Right lobe of liver (tissue), 6 donors: ENCODE data around the gene PLEKHM2. TPM values are rescaled to one million over a fixed set of nuclear protein-coding genes. Genes with fewer than 3 reads are reported as not detected.
A peak's percentile ranks its signal among the peaks of the same experiment; 100 is the strongest.

Experiments used
- ATAC-seq, 4 donors: fragments of 200-7000 bp; cut with Tn5 transposase; one replicate each; pipeline ENCODE4 v1.9.1; 2020; ENCODE audit warnings: mild to moderate bottlenecking in 4 of 4, moderate library complexity in 4 of 4
- DNase-seq, 3 donors: peaks; one replicate each; pipeline ENCODE4 v3.0.0-alpha.2; 2020
- H3K27ac ChIP-seq, 3 donors: fragments of 200-600 bp; one replicate each; pipeline ENCODE4 v1.8.0; 2022
- H3K27me3 ChIP-seq, 2 donors: fragments of 200-600 bp; one replicate each; pipeline ENCODE4 v1.8.0; 2022
- H3K36me3 ChIP-seq, 4 donors: fragments of 200-600 bp; sonication (generic) in 1 of 4; one replicate each; pipeline versions ENCODE4 v1.5.1 to v1.8.0; 2017 to 2022; ENCODE audit warnings: control low read depth in 1 of 4
- H3K4me1 ChIP-seq, 4 donors: fragments of 200-600 bp; sonication (generic) in 1 of 4; one replicate each; pipeline versions ENCODE4 v1.5.1 to v1.8.0; 2017 to 2022; ENCODE audit warnings: control low read depth in 1 of 4
- H3K4me3 ChIP-seq, 3 donors: fragments of 200-600 bp; one replicate each; pipeline ENCODE4 v1.8.0; 2022
- H3K9me3 ChIP-seq, 4 donors: fragments of 200-600 bp; sonication (generic) in 1 of 4; one replicate each; pipeline versions ENCODE4 v1.5.1 to v1.8.0; 2017 to 2022; ENCODE audit warnings: control low read depth in 1 of 4
- POLR2A ChIP-seq: fragments of 450-650 bp; IDR thresholded peaks from one replicate; pipeline ENCODE4 v1.6.1; 2017; ENCODE audit warnings: antibody characterized with exemption, mild to moderate bottlenecking
- WGBS: methylation state at CpG from one replicate; pipeline ENCODE4 v1.1.6; 2018; ENCODE audit warnings: low coverage, low lambda C conversion rate; ENCODE audit not compliant: insufficient coverage; ENCODE audit errors: missing lambda C conversion rate; 5-methylcytosine and 5-hydroxymethylcytosine counted together
- intact Hi-C, 2 donors: fragments of 100-400 bp; cut with DNase I; formaldehyde crosslinking; loops; one replicate each; pipeline versions ENCODE4 v1.11.2 to v1.14.1; 2022
- total RNA-seq, 6 experiments: library from RNA; depleted of rRNA in 2 of 6; stranded (reverse); fragments of >200 nt in 2 of 6; fragmentation: NEBNext Ultra II Directional in 3 of 6; extraction: Animal tissue kit (Norgen Biotek cat#: 25700) in 3 of 6; gene quantifications; one replicate each; pipeline versions ENCODE4 v1.1.0 to v1.2.4, GENCODE V29; 2016 to 2023
- TF ChIP-seq, protein P1 (sequence below), 4 donors: fragments of 200-600 bp in 3 of 4; fragments of 450-650 bp in 1 of 4; IDR thresholded peaks; one replicate each; pipeline versions ENCODE4 v1.5.1 to v1.8.0; 2016 to 2022; ENCODE audit warnings: antibody characterized with exemption in 4 of 4, mild to moderate bottlenecking in 2 of 4
- donor health status: DM: no; HTN: yes; CAD: no.
- donor health status: DM: no; HTN: no; CAD: no.
- donor health status: DM: no; HTN: no; CAD: no.
- donor health status: DM: no; HTN: yes; CAD: no.
- donor health status: DM: no; HTN: yes; CAD: no.

The PLEKHM2 gene
- total RNA-seq, 6 experiments from 2014 or later, result 15.6 to 27.9 (median 20.2) TPM

- 11% methylated on average over 12 of the region's 14 CpGs for WGBS
- TF ChIP-seq, protein P1, sequence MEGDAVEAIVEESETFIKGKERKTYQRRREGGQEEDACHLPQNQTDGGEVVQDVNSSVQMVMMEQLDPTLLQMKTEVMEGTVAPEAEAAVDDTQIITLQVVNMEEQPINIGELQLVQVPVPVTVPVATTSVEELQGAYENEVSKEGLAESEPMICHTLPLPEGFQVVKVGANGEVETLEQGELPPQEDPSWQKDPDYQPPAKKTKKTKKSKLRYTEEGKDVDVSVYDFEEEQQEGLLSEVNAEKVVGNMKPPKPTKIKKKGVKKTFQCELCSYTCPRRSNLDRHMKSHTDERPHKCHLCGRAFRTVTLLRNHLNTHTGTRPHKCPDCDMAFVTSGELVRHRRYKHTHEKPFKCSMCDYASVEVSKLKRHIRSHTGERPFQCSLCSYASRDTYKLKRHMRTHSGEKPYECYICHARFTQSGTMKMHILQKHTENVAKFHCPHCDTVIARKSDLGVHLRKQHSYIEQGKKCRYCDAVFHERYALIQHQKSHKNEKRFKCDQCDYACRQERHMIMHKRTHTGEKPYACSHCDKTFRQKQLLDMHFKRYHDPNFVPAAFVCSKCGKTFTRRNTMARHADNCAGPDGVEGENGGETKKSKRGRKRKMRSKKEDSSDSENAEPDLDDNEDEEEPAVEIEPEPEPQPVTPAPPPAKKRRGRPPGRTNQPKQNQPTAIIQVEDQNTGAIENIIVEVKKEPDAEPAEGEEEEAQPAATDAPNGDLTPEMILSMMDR (IDR thresholded peaks at IDR 0.05), result no peak
- peak; percentile 64 for TF ChIP-seq POLR2A
Measured at GRCh38 chr1:15742339-15742801, 58.2 kb downstream of the PLEKHM2 start, which contains the start of gene TMEM82. TSS of gene TMEM82 (plus strand) at chr1:15742499. CDS start at chr1:15742560, 61 bp downstream.

GRCh38 chr1:15744122-15744679 is 60.1 kb downstream of the PLEKHM2 start:
- ATAC-seq, result no peak
- DNase-seq, result no peak
- intact Hi-C loops, result no loop called here
- H3K36me3 ChIP-seq, result no peaks in the 10 kb centered on the region
- H3K4me1 ChIP-seq, result peaks cover 0 to 8% (median 3%) of the 10 kb centered on the region in 4 donors
- no peaks in the 10 kb centered on the region for H3K27me3 ChIP-seq
- H3K4me3 ChIP-seq, result no peak overlapping the region
- H3K27ac ChIP-seq, result no peak overlapping the region
- TF ChIP-seq, protein P1 (IDR thresholded peaks at IDR 0.05), result no peak
- TF ChIP-seq POLR2A, result no peak
- no CpG with 5 or more reads among the region's 30 CpGs for WGBS
- no peaks in the 10 kb centered on the region for H3K9me3 ChIP-seq

More at GRCh38 chr1:15742339-15742801, 58.2 kb downstream of the PLEKHM2 start, which contains the start of gene TMEM82:
- Histone ChIP-seq H3K4me3 (peak within 1 kb of the TSS; percentile 33 to 64 (median 56)), H3K27ac (peak within 1 kb of the TSS in 1 of 3 donors; percentile 62), H3K9me3 (no peaks in the 10 kb centered on the region), H3K36me3 (no peaks in the 10 kb centered on the region), H3K27me3 (no peaks in the 10 kb centered on the region), H3K4me1 (peaks cover 0 to 13% (median 6%) of the 10 kb centered on the region in 4 donors)
- DNase-seq (peak; percentile 73 to 91 (median 88)), ATAC-seq (peak; percentile 80 to 86 (median 82))
- intact Hi-C loops, result no loop called here

DNA sequence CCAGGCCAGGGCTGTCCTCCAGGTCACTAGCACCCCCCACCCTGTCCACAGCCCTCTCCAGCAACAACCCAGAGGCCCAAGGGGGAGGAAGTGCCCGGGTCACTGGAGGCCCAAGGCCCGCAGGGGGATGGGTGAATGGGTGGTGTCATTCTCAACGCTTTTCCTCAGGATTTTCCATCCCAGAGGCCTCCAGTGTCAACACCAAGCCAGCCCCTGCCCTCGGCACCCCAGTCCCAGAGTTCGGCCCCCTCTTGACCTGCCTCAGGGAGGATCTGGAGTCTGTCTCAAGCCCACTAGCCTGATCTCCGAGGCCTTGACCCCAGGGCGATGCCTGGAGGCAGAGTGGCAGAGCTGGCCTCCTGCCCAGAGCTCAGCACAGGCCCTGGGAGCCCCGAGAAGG is 63.3 kb downstream of the PLEKHM2 start:
- Histone ChIP-seq H3K27me3 (no peaks in the 10 kb centered on the region), H3K9me3 (no peaks in the 10 kb centered on the region), H3K36me3 (no peaks in the 10 kb centered on the region), H3K27ac (no peak overlapping the region), H3K4me3 (no peak overlapping the region), H3K4me1 (no peaks in the 10 kb centered on the region)
- ATAC-seq, result no peak
- intact Hi-C loops, result no loop called here
- DNase-seq, result no peak
- no peak for TF ChIP-seq POLR2A
- TF ChIP-seq, protein P1 (IDR thresholded peaks at IDR 0.05), result no peak
- 80% methylated on average over 1 of the region's 8 CpGs for WGBS

GRCh38 chr1:15748264-15748663 is 64.1 kb downstream of the PLEKHM2 start:
- Histone ChIP-seq H3K27ac (no peak overlapping the region), H3K4me1 (no peaks in the 10 kb centered on the region), H3K9me3 (no peaks in the 10 kb centered on the region), H3K36me3 (no peaks in the 10 kb centered on the region), H3K27me3 (no peaks in the 10 kb centered on the region), H3K4me3 (no peak overlapping the region)
- WGBS, result 100% methylated on average over 3 of the region's 5 CpGs
- TF ChIP-seq POLR2A, result no peak
- TF ChIP-seq, protein P1 (IDR thresholded peaks at IDR 0.05), result no peak
- DNase-seq (no peak), ATAC-seq (no peak)
- intact Hi-C loops, result no loop called here
